Measurements from ENCODE around the gene TMEM129.

TMEM129 gene

DNA sequence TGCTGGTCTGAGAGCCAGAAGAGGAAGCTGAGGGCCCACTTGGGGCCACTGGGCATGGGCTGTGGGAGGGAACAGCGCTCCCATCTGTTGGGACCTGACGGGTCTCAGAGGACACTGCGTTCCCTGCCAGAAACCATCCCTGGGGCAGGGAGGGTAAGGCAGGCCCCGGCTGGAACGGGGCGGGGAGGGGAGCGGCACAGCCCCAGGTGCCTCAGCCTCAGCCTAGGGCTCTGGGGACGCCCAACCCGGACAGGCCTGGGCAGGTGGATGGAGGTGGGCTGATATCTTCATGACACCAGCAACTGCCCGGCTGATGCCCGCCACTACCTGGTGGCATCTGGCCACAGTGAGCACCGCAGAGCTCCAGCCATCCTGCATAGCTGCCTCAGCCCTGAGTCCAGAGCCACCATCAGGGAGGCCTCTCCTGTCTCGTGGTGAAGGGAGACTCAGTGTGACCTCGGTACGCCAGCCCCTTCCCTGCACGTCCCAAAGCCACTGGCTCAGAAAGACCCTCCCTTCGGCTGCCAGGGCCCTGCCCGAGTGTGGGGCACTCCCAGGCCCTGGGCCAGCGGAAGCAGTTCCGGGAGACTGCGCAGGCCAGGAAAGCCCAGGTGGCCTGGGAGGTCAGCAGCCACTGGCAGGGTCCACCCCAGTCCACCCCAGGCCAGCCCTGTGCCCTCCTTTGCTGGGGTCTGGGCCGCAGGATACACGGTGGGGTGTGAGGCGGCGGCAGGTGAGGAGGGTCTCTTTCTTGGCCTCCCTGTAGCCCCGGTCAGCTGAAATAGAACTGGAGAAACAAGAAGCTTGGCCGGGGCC, 37.4 kb upstream of the TMEM129 start:
- no peak for DNase-seq (ENCODE audit: low read depth)

DNA sequence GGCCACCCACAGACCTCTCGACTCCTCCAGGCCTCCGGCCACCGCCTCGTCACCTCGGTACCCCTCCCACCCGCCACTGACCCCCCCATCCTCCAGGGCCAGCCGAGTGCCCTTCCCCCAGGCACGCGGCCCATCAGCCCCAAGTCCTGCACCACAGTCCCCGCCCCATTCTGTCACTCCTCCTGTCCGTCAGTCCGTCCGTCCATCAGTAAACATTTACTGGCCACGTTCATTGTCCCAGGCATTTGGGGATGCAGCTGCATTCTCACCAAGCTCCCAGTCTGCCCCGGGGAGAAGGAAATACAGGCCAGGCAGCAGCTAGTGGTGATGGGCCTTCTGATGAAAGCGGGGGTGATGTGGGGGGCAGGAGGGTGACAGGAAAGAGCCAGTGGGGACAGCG, 36.7 kb upstream of the TMEM129 start:
- DNase-seq (ENCODE audit: low read depth) = no peak

DNA sequence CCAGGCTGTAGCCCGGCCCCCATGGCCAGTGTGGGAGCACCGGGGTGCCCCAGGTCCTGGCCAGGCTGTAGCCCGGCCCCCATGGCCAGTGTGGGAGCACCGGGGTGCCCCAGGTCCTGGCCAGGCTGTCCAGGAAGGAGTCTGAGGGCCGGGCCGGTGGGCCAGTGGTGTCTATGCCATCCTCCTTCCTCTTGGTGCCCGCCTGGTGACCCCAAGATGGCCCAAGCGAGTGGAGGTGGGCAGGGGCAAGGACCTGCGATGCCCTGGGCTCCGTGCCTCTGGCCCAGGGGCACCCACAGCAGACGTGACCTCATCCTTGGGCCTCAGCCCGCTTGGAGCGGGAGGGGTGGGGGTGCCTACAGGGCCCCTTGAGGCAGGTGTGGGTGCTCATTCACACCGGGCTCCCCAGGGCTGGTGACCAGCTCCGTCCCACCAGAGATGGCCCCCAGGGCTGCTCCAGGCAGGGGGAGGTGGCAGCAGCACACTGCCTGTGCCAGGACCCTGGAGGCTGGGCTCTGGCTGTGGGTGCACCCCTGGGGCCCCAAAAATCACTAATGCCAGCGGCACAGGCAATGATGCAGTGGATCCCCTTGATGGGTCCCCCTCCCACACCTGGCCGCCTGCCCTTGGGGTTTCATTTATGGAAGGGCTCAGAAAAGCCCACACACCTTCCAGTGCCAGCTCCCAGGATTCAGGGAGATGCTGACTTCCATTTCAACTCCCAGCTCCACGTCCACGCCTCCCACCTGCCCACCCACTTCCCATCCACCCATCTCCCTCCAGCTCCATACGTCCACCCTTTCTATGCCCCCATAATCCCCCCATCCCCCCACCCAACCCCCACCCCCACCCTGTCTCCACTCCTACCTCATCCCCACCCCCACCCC, 36.0 kb upstream of the TMEM129 start:
- DNase-seq (ENCODE audit: low read depth) = no peak

DNA sequence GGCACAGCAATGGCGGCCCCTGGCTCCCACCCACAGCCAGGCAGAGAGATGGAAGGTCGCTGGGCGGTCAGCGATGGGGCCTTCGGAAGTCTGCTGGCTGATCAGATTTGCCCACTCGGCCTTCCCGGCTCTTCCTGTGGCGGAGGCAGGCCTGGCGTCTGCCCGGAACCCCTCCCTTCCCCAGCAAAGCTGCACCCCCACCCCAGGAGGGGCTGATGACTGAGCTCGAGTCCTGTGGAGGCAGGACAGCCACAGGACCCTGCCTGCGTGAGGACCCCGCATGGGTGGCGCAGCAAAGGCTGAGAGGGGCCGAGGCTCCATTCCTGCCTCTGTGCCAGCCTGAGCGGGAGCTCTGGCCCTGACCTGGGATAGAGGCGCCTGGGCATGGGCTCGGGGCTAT, 35.0 kb upstream of the TMEM129 start:
- DNase-seq (ENCODE audit: low read depth) = no peak

DNA sequence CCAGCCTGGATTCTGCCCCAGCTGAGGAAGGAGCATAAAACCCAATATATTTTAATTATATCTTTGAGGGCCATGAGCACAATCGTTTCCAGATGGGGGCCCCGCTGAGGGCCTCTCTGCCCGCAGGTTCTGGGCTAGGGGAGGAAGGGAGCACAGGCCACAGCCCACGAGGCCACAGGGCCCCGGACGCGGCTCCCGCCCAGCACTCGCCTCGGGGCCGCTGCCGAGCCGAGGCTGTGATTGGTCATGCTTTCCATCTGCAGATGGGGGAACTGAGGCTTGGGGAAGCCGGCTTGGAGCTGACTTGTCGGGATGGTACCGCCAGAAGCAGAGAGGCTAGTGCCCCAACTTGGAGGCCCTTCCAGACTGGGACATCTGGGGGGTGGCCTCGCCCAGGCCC, 34.2 kb upstream of the TMEM129 start:
- no peak for DNase-seq (ENCODE audit: low read depth)

DNA sequence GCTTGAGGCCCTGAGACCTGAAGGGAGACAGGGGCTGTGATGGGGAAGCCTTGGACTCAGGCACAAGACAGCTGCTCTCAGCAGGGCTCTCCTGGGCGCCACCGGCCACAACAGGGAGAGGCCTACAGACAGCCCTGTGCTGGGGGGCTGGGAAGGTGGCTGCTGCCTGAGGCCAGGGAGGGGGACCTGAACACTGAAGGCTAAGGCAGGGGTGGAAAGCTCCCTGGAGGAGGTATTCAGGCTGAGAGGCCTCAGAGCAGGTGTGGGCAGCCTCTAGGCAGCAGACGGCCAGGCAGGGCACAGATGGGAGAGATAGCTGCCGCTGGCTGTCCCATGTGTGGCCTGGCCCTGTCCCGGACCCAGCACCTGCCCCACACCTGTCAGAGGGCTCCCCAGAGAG, 33.2 kb upstream of the TMEM129 start:
- no peak for DNase-seq (ENCODE audit: low read depth)

DNA sequence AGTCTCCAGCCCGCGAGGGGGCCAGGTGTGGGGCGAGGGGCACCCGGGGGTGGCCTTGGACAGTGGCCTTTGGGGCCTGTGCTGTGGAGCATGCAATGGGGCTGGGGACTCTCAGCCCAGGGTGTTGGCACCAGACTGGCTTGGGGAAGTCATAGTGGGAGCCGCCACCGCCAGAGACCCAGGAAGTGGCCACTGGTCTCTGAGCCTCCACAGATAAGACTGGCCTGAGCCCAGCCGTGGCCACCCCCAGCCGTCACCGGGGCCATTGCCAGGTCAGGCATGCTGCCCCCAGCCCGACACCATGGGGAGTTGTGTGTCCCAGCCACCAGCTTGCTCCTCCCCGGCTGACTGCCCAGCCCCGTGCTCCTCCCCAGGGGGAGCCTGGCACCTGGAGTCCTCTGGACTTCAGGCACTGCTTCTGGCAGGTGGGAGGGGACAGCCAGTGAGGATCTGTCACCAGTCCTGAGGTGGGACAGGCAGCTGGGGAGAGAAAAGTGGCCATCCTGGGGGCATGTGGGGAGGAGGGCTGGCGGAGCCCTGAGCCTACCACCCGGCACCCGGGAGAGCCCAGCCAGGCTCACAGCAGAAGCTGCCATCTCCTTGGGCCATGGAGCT, 32.7 kb upstream of the TMEM129 start:
- no peak for DNase-seq (ENCODE audit: low read depth)

DNA sequence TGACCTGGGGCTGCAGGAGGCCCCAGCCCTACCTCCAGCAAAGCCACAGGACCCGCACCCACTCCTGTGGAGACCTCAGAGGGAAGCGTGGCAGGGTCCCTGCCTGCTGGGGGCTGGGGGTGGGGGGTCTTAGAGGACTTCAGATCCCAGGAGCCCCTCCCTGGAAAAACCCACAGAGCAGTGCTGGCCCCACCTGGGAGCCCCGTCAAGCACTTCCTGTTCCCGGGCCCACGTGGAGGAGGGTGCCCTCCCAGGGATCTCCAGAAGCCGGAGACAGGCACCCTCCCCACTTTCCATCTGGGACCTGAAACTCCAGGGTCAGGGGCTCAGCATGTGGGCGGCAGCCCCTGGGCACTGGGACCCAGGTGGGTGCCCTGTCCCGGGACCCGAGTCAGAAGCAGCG, 32.2 kb upstream of the TMEM129 start:
- DNase-seq (ENCODE audit: low read depth) = no peak

DNA sequence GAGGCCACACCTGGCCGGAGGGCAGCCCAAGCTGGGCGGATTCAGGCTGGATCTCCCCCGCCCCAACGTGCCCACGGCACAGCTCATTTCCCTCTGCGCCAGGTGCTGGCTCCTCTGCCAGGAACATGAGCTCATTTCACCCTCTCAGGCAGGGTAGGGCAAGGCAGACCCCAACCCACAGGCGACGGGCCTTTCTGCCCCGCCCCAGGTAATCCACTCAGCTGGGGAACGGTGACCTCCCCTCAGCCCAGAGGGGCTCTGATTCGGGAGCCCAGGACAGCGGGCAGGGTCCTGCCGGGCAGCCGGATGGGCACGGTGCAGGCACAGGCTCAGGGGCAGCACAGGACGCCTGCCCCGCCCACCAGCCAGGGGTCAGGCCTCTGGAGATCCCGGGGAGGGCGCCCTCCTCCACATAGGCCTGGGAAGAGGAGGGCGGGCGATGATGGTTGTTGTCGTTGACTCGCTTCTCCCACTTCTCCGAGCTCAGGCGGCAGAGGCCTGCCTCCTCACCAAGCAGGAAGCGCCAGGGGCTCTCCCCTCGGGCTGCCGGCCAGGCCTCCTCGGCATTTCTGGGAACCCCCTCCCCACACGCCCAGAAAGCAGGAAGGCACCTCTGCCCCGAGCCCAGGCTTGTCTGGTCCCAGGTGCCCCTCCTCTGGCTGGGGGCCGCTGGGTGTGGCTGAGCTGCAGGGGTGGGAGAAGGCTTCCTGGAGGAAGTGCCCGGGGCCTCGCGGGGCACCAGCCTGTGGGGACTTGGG, 31.3 kb upstream of the TMEM129 start:
- DNase-seq (ENCODE audit: low read depth) = no peak

DNA sequence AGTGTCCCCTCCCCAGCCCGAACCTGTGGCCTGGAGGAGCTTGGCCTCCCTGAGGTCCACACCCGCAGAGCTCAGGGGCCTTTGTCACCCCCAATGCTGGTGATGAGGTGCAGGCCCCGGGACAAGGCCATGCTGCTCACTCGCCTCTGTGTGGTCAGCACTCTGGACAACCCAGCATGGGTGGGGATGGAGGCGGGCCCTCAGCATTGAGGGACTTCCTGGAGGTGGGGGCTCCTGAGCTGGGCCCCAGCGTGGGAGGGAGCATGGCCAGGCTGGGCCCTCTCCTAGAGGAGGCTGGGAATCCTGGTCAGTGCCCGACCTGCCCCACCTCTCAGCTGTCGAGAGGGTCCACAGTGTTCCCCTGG, 30.8 kb upstream of the TMEM129 start:
- DNase-seq (ENCODE audit: low read depth) = no peak

DNA sequence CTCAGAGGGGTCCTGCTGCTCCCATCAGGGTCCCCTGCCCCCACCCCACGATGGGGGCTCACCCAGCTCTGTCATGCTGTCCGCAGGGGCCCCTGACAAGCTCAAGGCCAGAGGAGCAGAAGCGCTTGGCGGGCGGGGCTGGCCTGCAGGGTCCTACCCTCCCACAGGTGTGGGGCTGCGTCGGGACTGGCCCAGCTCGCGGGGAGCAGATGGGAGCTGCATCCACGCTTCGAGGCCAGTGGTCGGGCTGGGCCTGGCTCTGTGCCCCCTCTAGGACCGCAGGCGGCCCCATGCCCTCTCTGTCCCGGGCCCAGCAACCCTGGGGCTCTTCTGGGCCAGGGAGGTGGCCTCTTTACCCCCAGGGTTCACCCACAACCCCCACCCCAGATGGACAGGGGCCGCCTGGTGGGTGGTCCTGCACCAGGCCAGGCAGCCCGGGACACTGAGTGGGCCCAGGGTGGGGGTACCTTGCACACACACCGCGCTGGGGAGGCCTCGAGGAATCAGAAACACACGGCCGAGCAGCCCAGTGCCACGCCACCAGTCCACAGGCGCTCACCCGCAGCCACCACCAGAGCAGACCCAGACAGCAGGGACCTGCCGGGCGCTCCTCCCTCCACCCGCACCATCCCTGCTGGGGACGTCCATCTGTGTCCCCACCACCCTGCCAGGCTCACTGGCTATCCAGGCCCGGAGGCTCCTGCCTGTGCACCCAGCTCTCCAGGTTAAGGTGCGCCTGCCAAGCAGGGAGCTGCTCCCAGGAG, 30.2 kb upstream of the TMEM129 start:
- DNase-seq (ENCODE audit: low read depth) = no peak

DNA sequence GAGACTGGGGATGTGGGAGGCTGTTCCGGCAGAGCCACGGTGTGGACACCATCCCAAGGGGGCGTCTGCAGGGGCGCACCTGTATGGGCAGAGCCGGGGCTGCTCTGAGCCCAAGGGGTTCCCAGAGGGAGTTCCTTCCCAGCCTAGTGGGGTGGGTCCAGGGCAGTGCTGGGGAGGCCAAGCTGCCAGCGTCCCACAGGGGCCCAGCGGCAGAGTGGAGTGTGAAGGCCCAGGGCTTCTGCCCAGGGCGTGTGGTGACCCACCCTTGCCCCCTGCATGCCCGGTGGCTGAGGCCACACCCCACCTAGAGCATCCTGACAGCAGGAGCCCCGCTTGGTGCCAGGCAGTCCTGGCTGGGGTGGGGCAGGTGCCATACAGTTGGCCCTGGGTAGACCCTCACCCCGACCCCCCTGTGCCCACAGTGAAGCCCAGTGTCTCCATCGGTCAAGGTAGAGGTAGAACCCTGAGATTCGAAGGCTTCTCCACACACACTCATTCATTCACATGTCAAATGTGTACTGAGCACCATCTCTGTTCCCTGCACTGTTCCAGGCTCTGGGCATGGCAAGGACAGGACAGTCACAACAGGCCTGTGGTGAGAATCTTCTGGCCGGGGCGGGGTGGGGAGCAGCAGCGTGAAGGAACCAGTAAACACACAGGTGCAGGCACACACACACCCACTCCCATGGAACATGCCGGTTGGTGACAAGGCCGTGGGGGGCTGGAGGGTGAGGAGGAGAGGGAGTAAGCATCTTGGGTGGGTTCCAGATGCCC, 29.4 kb upstream of the TMEM129 start:
- DNase-seq (ENCODE audit: low read depth) = no peak

DNA sequence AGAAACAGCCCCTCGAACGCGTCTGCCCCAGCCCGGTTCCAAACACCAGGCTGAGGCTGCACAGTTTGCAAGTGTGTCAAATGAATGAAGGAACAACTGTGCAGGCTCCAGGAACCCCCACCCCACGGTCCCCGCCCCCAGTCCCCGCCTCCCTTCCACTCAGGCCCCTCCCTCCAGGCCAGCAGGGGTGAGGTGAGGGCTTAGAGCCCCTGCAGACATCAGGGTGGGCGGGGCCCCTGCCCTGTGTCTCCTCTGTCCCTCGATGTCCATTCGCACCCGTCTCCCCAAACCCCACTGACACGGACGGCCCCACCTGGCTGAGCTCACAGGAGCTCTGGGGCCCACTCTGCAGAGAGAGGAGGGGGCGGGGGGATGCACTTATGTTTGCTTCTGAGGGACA, 28.7 kb upstream of the TMEM129 start:
- DNase-seq (ENCODE audit: low read depth) = no peak

DNA sequence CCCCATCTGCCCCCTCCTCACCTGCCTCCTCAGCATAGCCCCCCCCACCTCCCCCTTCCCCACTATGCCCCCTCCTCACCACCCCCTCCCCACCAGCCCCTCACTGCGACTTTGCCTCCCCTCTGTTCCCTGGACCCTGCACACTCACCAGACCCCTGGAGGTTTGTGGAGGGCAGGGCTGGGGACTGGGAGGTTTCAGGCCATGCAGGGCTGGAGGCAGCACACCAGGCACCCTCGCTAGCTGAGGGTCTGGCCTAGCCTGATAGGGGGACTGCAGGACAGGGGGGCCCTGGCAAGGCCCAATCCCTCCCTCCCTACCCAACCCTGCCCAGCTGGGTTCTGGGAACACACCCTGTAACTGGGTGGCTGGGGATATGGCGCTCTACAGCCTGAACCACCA, 28.2 kb upstream of the TMEM129 start:
- no peak for DNase-seq (ENCODE audit: low read depth)

DNA sequence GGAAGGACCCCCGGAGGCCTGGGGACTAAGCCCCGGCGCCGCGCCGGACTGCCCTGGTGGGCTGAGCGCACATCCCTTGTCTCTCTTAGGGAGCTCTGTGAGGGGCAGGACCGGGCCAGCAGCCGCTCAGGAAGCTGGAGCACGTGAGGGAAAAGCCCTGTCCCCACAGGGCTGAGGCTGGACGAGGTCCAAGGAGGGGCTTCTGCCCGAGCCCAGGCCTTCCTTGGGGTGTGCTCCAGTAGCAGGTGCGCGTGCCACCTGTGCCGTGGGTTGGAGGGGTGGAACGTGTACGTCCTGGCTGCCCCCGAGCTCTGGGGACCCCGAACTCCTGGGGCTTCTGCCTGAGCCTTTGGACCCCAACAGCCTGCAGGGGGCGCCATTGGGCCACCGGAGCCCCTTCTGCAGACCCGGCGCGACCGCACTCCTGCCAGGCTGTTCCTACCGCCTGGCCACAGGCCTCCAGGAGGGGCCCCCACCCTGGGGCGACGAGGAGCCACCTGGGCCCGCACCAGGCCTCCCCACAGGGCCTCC, 27.4 kb upstream of the TMEM129 start:
- peak; percentile 60 for DNase-seq (ENCODE audit: low read depth)

DNA sequence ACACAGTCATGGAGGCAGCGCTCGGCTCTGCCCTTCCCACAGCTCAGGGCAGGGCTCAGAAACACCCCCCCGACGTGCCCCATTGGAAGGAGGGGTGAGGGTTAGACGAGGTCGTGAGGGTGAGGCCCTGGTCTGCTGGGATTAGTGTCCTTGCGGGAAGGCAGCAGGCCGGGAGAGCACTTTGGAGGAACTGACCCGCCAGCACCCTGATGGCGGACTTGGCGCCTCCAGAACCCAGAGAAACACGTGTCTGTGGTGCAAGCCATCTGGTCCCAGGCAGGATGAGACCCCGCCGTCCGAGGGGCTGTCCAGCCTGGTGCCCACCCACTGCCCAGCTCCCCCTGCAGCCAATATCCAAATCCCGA, 26.5 kb upstream of the TMEM129 start:
- no peak for DNase-seq (ENCODE audit: low read depth)

DNA sequence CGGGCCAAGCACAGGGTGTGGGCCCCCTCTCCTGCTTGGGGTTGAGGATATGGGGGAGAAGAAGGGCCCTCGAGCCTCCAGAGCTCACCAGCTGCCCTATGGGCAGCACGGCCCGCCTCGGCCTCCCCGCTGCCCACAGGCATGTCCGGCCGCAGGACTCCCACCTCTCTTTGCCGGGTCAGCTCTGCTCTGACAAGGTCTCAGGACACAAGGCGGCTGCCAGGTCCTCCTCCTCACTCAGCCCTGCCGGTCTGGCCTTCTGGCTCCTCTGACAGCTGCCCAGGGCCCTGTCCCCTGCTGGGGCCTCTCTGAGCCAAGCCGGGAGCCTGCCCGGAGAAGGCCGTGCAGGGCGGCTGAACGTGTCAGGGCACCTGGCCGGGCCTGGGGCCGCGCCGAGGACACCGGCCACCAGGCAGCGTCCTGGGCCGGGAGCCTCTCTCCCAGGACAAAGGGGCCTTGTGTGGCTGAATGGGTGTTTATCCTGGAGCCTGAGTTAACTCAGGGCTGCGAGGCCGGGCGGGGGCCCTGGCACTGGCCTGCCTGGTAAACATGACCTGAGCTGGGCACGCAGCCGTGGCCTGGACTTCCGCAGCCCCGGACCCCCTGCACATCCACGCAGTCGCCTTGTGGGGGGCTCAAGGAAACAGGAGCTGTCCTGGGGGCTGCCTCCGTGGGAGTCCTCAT, 25.9 kb upstream of the TMEM129 start:
- no peak for DNase-seq (ENCODE audit: low read depth)

DNA sequence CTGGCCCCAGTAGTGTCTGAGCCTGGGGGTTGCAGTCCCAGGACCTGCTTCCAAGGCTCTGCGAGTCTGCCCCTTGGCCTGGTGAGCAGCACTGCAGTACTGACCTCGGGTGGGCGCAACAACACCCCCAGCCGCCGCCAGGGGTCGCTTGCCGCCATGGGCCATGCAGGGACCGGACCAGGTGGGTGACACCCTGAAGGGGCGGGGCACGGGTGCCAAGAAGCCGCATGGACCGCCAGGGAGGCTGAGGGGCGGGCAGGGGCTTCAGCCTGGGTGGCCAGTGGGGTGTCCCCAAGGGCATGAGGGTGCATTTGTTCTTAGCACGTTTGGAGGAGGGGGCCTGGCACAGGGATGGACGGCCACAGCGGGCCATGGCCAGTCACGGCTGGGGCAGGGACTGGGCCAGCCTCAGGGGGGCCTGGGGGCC, 25.2 kb upstream of the TMEM129 start:
- peak; percentile 68 for DNase-seq (ENCODE audit: low read depth)

DNA sequence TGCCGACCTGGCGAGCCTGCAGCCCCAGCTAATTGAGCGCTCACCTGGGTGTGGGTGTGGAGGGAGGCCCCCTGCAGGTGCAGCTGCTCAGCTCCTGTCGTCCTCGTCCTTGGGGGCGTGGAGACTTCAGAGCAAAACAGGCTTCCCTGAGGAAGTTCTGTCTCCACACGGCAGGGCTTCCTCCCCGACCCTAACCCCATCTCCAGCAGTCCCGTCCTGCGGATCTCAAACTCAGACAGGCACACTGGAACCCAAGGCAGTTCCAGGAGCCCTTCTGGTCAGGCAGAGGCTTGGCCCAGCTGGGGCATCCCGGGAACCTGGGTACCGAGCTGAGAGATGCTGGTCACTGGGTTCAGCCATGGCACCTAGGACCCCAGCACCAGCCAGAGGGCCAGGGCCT, 24.6 kb upstream of the TMEM129 start:
- no peak for DNase-seq (ENCODE audit: low read depth)

DNA sequence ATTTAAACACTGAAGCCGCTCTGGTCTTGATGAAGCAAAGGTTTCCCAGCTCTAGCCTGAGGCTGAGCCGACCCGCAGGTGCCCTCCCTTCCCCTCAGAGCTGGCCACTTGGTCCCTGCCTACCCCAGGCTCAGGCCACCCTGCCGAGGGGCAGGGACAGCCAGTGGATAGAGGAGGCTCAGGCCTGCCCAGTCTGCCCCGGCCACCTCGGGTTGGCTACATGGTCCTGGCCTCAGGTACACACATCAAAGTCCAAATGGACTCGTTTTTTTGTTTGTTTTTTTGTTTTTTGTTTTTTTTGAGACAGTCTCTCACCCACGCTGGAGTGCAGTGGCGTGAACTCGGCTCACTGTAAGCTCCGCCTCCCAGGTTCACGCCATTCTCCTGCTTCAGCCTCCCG, 24.0 kb upstream of the TMEM129 start:
- no peak for DNase-seq (ENCODE audit: low read depth)

Measured in stimulated activated CD4-positive, alpha-beta T cell treated with anti-CD3 and anti-CD28 coated beads, Interleukin-2, amount 100 ng/mL, for 4 hours (primary cell).